ENCODE measurements around the gene TTC38.
"Not testable (repeated sequence)": the region's sequence is repeated elsewhere in the genome, so short reads cannot be mapped to it uniquely, and the experiment has no call there.

- not testable (repeated sequence) for TF ChIP-seq POLR2AphosphoS5 (IDR thresholded peaks at IDR 0.05); CTCF (IDR thresholded peaks at IDR 0.05; ENCODE audit: poor library complexity, severe bottlenecking); TAF1 (IDR thresholded peaks at IDR 0.05; ENCODE audit: low read depth); RAD21 (conservative IDR thresholded peaks at IDR 0.05); EZH2 (IDR thresholded peaks at IDR 0.05; ENCODE audit: borderline replicate concordance, insufficient read depth, low read length, poor library complexity, severe bottlenecking); MXI1 (conservative IDR thresholded peaks at IDR 0.05; ENCODE audit: poor library complexity, severe bottlenecking); SMC3 (conservative IDR thresholded peaks at IDR 0.05; ENCODE audit: poor library complexity); EP300 (conservative IDR thresholded peaks at IDR 0.05; ENCODE audit: poor library complexity, severe bottlenecking); REST (IDR thresholded peaks at IDR 0.05; ENCODE audit: borderline replicate concordance)
These were observed 3.3 kb upstream of the TTC38 start for GRCh38 chr22:46264520-46264919.

Measured in neural cell (in vitro differentiated cells).